ENCODE results near the gene VAV2.

DNA sequence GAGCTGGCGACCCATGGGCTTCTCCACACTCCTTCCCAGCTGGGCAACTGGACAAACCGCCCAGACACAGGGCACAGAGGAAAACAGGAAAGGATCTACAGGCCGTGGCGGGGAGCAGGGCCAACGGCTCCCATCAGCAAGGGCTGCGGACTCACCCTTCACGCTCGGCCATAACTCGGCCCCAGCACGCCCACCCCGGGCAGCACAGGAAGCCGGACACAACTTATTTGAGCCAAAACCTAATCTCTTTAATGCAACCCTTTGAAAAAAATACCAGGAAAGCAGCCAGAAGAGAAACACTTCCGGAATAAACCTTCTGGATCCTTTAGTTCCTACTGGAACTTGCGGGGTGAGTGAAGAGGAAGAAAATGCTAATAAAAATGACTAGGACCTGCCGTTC, 59.9 kb downstream of the VAV2 start:
- no peak for TF ChIP-seq FOXM1 (IDR thresholded peaks at IDR 0.05; ENCODE audit: low read depth)
- no peak for TF ChIP-seq FOXM1 (CRISPR knock-in tag; IDR thresholded peaks at IDR 0.05; ENCODE audit: low read depth)
- no peak for TF ChIP-seq ZNF124 (CRISPR knock-in tag; IDR thresholded peaks at IDR 0.05)
- TF ChIP-seq, protein P1, sequence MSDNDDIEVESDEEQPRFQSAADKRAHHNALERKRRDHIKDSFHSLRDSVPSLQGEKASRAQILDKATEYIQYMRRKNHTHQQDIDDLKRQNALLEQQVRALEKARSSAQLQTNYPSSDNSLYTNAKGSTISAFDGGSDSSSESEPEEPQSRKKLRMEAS (CRISPR knock-in tag; IDR thresholded peaks at IDR 0.05): no peak
- TF ChIP-seq, protein P2, sequence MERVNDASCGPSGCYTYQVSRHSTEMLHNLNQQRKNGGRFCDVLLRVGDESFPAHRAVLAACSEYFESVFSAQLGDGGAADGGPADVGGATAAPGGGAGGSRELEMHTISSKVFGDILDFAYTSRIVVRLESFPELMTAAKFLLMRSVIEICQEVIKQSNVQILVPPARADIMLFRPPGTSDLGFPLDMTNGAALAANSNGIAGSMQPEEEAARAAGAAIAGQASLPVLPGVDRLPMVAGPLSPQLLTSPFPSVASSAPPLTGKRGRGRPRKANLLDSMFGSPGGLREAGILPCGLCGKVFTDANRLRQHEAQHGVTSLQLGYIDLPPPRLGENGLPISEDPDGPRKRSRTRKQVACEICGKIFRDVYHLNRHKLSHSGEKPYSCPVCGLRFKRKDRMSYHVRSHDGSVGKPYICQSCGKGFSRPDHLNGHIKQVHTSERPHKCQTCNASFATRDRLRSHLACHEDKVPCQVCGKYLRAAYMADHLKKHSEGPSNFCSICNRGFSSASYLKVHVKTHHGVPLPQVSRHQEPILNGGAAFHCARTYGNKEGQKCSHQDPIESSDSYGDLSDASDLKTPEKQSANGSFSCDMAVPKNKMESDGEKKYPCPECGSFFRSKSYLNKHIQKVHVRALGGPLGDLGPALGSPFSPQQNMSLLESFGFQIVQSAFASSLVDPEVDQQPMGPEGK (CRISPR knock-in tag; IDR thresholded peaks at IDR 0.05; ENCODE audit: borderline replicate concordance): no peak
- TF ChIP-seq ZEB2 (IDR thresholded peaks at IDR 0.05): no peak
- TF ChIP-seq MAFG (tag; conservative IDR thresholded peaks at IDR 0.05): no peak
- no peak for TF ChIP-seq GATAD2B (IDR thresholded peaks at IDR 0.05; ENCODE audit: borderline replicate concordance)
- TF ChIP-seq, protein P3, sequence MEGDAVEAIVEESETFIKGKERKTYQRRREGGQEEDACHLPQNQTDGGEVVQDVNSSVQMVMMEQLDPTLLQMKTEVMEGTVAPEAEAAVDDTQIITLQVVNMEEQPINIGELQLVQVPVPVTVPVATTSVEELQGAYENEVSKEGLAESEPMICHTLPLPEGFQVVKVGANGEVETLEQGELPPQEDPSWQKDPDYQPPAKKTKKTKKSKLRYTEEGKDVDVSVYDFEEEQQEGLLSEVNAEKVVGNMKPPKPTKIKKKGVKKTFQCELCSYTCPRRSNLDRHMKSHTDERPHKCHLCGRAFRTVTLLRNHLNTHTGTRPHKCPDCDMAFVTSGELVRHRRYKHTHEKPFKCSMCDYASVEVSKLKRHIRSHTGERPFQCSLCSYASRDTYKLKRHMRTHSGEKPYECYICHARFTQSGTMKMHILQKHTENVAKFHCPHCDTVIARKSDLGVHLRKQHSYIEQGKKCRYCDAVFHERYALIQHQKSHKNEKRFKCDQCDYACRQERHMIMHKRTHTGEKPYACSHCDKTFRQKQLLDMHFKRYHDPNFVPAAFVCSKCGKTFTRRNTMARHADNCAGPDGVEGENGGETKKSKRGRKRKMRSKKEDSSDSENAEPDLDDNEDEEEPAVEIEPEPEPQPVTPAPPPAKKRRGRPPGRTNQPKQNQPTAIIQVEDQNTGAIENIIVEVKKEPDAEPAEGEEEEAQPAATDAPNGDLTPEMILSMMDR (IDR thresholded peaks at IDR 0.05 in 2 of 3, conservative IDR thresholded peaks at IDR 0.05 in 1 of 3; ENCODE audit: insufficient read depth in 2 of 3, low read depth in 1 of 3, low read length in 3 of 3): no peak
- TF ChIP-seq ERF (CRISPR knock-in tag; IDR thresholded peaks at IDR 0.05): no peak
- TF ChIP-seq, protein P4, sequence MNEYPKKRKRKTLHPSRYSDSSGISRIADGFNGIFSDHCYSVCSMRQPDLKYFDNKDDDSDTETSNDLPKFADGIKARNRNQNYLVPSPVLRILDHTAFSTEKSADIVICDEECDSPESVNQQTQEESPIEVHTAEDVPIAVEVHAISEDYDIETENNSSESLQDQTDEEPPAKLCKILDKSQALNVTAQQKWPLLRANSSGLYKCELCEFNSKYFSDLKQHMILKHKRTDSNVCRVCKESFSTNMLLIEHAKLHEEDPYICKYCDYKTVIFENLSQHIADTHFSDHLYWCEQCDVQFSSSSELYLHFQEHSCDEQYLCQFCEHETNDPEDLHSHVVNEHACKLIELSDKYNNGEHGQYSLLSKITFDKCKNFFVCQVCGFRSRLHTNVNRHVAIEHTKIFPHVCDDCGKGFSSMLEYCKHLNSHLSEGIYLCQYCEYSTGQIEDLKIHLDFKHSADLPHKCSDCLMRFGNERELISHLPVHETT (CRISPR knock-in tag; conservative IDR thresholded peaks at IDR 0.05 in 1 of 2, IDR thresholded peaks at IDR 0.05 in 1 of 2): no peak
- TF ChIP-seq ZNF282 (CRISPR knock-in tag; IDR thresholded peaks at IDR 0.05): no peak
- TF ChIP-seq PHF21A (IDR thresholded peaks at IDR 0.05; ENCODE audit: borderline replicate concordance, low read depth): no peak
- TF ChIP-seq ZKSCAN1 (IDR thresholded peaks at IDR 0.05; ENCODE audit: low read depth, low read length): no peak

Measured in K562 (cell line).